Epithelial cell of esophagus (primary cell): ENCODE results near the gene GPR137B.

ENCODE experiments used
- DNase-seq: peaks from one replicate; pipeline ENCODE4 v3.0.0; 2010; ENCODE audit warnings: low read depth
- H3K4me3 ChIP-seq: 2 replicates; pipeline ENCODE4 v1.5.1; 2011; ENCODE audit warnings: mild to moderate bottlenecking, low read length, control low read depth
- TF ChIP-seq, protein P1 (sequence below): IDR thresholded peaks from 2 replicates; pipeline ENCODE4 v1.5.1; 2011; ENCODE audit warnings: low read depth, mild to moderate bottlenecking, low read length, control low read depth, inconsistent platforms; ENCODE audit not compliant: insufficient read depth; ENCODE audit errors: missing control alignments

The GPR137B gene

DNA sequence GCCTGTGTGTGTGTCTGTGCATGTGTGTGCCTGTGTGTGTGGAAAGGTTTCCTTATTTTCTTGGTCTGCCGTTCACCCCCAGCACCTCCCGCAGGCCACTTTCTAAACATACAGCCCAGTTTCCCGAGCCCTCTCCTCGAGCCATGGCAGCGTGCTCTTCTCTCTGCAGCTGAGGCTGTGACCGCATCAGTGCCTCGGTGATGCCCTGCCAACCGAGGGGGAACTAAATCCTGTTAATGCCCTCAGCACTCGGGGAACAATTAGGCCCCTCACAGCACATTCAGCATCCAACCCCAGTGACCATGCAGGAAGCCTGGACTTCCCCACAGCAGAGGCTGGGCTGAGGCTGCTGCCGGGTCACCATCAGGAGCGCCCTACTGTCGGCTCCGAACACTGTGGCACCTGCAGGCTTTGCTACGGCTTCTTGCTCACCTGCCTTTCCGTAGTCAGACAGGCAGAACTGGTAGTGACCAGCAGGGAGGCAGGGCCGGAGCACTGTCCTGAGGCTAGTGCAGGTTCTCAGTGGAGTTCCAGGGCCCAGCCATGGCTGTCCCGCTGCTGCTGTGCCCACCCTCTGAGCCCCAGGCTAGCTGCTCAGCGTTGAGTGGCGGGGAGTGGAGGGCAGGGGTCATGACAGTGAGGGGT lies 8.1 kb downstream of the GPR137B start:
- TF ChIP-seq, protein P1, sequence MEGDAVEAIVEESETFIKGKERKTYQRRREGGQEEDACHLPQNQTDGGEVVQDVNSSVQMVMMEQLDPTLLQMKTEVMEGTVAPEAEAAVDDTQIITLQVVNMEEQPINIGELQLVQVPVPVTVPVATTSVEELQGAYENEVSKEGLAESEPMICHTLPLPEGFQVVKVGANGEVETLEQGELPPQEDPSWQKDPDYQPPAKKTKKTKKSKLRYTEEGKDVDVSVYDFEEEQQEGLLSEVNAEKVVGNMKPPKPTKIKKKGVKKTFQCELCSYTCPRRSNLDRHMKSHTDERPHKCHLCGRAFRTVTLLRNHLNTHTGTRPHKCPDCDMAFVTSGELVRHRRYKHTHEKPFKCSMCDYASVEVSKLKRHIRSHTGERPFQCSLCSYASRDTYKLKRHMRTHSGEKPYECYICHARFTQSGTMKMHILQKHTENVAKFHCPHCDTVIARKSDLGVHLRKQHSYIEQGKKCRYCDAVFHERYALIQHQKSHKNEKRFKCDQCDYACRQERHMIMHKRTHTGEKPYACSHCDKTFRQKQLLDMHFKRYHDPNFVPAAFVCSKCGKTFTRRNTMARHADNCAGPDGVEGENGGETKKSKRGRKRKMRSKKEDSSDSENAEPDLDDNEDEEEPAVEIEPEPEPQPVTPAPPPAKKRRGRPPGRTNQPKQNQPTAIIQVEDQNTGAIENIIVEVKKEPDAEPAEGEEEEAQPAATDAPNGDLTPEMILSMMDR, result no peak
- DNase-seq, result no peak
- H3K4me3 ChIP-seq, result no peak overlapping the region

DNA sequence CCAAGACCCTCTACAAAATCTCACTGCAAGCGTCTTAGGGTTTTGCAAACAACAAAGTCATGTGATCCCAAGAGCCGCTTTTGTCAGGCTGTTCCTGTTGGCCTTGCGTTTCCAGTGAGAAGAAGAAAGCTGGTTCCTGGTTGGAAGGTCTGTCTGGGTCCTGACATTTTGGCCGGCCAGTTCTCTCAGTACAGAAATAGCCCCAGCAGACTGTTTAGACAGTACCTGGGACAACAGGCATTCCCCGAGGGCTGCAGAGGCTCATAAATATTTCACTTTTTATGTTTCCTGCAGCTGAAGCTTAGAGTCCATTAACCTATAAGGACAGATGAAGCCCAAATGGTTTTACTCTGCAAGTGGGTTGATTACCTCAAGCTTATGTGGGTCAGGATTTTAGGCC lies 8.6 kb downstream of the GPR137B start:
- DNase-seq, result no peak
- H3K4me3 ChIP-seq, result no peak overlapping the region
- TF ChIP-seq, protein P1, result no peak

GRCh38 chr1:236151739-236152424 lies 9.5 kb downstream of the GPR137B start:
- no peak for DNase-seq
- no peak overlapping the region for H3K4me3 ChIP-seq
- TF ChIP-seq, protein P1, result no peak

DNA sequence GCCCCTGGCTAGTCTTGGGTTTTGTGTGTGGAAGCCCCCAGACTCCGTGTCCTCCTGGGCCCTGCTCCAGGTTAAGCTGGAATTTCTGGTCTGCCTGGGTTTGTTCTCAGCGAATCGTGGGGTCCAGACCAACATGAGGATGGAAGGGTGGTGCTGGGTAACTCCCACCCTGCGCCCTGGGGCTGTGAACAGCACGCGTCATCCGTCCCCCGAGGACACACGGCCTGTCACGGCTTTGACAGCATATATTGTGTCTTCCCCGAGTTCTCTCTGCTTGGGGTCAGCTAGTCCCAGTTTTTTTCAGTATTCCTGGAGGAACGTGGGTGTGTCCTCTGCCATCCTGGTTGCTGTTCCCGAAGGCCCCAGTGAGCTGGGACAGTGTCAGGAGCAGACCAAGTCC lies 11.8 kb downstream of the GPR137B start:
- TF ChIP-seq, protein P1, result no peak
- no peak overlapping the region for H3K4me3 ChIP-seq
- DNase-seq, result no peak

DNA sequence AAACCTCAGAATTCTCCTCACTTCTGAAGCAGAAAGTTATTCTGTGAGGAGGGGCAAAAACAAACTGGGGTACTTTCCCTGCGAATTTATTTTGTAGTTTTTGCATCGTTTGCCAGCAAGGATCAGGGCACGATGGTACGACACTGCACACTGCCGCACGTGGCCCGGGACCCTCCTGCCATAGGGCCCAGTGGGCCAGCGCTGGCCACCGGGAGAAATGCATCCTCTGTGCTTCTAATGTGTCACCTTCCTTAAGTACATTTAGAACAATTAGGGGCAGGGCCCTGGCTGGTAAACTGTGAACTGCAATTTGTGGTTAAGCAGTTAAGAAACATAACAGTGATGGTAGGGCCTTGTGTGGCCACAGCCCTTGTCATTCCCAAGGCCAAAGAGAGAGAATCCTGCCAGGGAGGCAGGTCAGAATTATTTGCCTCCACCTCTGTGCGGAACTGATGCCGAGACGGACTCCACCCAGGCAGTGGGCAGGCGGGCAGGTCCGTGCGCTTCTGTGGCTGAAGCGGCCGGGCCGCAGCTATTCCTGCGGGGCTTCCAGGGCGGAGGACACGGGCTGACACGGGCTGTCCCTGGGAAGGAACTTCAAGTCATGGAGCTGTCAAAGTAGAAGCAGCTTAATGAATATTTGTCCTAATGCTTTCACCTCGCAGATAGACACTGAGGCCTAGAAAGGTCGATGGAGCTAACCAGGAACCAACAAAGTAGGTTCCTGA lies 12.5 kb downstream of the GPR137B start:
- TF ChIP-seq, protein P1, result no peak
- no peak overlapping the region for H3K4me3 ChIP-seq
- no peak for DNase-seq

DNA sequence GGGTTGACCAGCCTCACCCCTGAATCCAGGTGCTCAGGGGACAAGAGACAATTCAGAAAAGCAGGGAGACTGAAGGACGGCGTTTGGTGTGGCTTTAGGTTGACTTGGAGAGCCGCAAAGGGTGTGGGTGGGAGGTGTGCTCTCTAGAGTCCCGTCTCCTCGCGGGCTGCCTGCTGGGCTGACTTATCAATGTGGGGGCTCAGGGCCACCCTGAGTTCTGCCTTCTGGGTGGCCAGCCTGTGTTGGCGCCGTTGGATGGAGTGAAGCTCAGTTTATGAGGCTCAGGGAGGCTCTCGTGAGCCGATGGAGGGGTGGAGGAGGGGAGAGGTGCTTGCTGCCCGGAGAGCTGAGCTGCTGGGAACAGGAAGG lies 13.0 kb downstream of the GPR137B start:
- H3K4me3 ChIP-seq, result no peak overlapping the region
- TF ChIP-seq, protein P1, result no peak
- DNase-seq, result no peak
